Ectodermal cell (in vitro differentiated cells): ENCODE results near the gene OR1J4.

Experiments
- H3K27ac ChIP-seq: 2 replicates; pipeline ENCODE4 v1.7.0; 2013; ENCODE audit warnings: mild to moderate bottlenecking, low read depth, low read length; ENCODE audit not compliant: insufficient read depth, poor library complexity, severe bottlenecking
- H3K27me3 ChIP-seq: 2 replicates; pipeline ENCODE4 v1.7.0; 2013; ENCODE audit warnings: mild to moderate bottlenecking, low read length; ENCODE audit not compliant: insufficient read depth, control insufficient read depth, poor library complexity, severe bottlenecking
- H3K36me3 ChIP-seq: one replicate; pipeline ENCODE4 v1.7.0; 2013; ENCODE audit warnings: low read length; ENCODE audit not compliant: control insufficient read depth, insufficient read depth
- H3K4me1 ChIP-seq: one replicate; pipeline ENCODE4 v1.7.0; 2013; ENCODE audit warnings: low read length; ENCODE audit not compliant: control insufficient read depth, insufficient read depth
- H3K4me3 ChIP-seq: 2 replicates; pipeline ENCODE4 v1.7.0; 2013; ENCODE audit warnings: low read depth, low read length, control low read depth; ENCODE audit not compliant: insufficient read depth
- H3K9me3 ChIP-seq: 2 replicates; pipeline ENCODE4 v1.7.0; 2013; ENCODE audit warnings: mild to moderate bottlenecking, low read length, moderate library complexity; ENCODE audit not compliant: control insufficient read depth
- WGBS, 2 experiments: methylation state at CpG; one replicate each; pipeline ENCODE4 v1.1.7; 2013; ENCODE audit warnings: missing lambda C conversion rate in 2 of 2; 5-methylcytosine and 5-hydroxymethylcytosine counted together

The OR1J4 gene

DNA sequence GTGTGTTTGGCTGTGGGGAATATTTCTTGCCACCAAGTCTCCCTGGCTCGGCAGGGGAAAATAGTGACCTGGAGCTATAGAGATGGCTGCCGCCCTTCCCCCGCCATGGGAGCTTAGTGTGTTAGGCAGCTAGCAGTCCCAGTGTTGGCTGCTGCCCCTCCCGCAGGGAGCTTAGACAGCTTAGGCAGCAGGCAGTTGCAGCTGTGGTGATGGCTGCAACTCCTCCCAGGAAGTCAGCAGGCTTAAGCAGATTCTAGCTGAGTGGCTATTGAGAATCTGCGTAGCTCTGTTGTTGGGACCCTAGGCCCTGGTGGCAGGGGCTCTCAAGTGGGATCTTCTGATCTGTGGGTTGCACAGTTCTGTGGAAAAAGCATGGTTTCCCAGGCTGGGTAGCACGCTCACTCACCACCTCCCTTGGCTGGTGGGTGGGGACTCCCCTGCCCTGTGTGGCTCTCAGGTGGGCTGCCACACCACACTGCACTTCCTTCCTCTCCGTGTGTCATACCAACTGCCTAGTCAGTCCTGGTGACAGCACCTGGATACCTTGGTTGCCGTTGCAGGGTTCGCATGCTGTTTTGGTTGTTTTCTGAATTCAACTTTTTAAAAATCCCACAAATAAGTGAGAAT lies 43.3 kb downstream of the OR1J4 start:
- H3K4me3 ChIP-seq, result no peak overlapping the region
- no peaks in the 10 kb centered on the region for H3K27me3 ChIP-seq
- no peaks in the 10 kb centered on the region for H3K36me3 ChIP-seq
- H3K4me1 ChIP-seq, result no peaks in the 10 kb centered on the region
- 65 to 67% methylated on average over 9 of the region's 9 CpGs for WGBS, 2 experiments
- no peak overlapping the region for H3K27ac ChIP-seq
- peaks cover 2% of the 10 kb centered on the region for H3K9me3 ChIP-seq

GRCh38 chr9:122567901-122568300 lies 49.0 kb downstream of the OR1J4 start:
- WGBS, 2 experiments, result 85 to 88% methylated on average over 4 of the region's 4 CpGs
- Histone ChIP-seq H3K9me3 (peaks cover 4% of the 10 kb centered on the region), H3K4me1 (no peaks in the 10 kb centered on the region), H3K36me3 (no peaks in the 10 kb centered on the region), H3K4me3 (no peak overlapping the region), H3K27me3 (no peaks in the 10 kb centered on the region), H3K27ac (no peak overlapping the region)
